GM10266 (cell line): ENCODE results near the gene CYP21A2.
A peak's percentile ranks its signal among the peaks of the same experiment; 100 is the strongest.

Experiments used
- DNase-seq: peaks from one replicate; pipeline ENCODE4 v3.0.0; 2012; ENCODE audit errors: extremely low spot score
- CTCF ChIP-seq: IDR thresholded peaks from 2 replicates; pipeline ENCODE4 v1.5.1; 2012; ENCODE audit warnings: mild to moderate bottlenecking, low read depth; ENCODE audit not compliant: control insufficient read depth, insufficient read depth; ENCODE audit errors: missing control alignments

The CYP21A2 gene

GRCh38 chr6:32085759-32086459 lies 47.7 kb downstream of the CYP21A2 start:
- DNase-seq: no peak
- TF ChIP-seq CTCF: no peak

DNA sequence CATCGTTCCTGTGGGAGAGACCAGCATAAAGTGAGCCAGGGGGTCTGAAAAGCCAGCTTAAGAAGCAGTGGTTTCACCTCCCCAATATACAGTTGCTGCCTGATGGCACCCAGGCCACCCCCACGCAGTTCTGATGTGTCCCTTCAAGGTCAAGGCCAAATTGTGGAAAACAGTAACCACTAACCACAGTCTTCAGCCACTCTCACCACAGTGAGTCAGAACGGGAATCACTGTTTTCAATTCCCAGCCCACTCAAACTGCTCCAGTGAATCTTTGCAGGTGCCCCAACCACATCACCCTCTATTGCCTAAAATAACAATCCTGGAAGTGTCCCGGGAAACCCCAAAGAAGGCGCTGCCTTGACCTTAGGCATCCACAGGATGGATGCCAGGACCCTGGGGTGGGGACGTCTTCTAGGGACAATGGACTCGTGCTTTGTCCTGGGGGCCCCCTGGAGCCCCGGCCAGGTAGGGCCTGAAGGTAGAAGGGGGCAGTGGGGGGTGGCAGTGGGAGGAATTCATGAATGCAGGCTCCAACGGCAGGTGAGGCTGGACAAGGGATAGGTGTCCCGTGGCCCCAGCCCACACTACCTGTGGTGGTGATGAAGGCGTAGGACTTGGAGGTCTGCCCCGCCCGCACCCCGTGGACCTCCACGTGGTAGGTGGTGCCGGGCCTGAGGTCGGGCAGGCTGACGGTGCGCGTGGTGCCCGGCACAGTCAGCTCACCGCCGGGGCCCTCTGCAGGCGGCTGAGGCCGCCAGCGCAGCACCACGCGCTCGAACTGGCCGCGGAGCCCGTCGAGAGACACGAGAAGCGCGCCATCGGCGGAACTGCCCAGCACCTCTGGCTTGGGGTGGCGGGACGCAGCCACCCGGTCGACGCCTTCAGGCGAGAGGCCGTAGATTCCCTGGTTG lies 48.7 kb downstream of the CYP21A2 start:
- TF ChIP-seq CTCF: peak; percentile 22
- peak; percentile 79 for DNase-seq

GRCh38 chr6:32087574-32088486 lies 49.6 kb downstream of the CYP21A2 start:
- peak; percentile 87 for DNase-seq
- peak; percentile 74 for TF ChIP-seq CTCF

DNA sequence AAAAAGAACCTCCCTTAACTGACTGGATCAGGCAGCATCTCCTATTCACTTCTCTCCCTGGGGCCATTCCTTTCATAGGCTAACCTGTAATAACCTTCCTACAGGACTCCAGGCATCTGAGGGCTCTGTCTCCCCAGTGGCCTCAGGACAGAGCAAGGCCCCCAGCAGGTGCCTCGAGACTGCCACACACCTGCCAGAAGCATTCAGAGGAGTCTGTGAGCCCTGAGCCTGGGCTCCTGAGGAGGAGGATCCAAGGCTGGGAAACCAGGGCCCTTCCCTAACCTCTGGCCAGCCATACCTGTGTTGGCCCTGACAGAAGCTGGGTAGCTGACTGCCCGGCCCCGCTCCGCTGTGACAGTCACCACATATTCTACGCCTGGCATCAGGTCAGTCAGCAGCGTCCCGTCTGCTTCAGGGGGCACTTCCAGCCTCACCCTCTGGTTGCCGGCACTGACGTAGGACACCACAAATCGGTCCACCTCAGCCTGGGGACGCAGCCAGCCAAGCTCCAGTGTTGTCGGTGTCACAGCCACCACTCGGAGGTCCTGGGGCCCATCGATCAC lies 50.4 kb downstream of the CYP21A2 start:
- TF ChIP-seq CTCF: no peak
- no peak for DNase-seq

DNA sequence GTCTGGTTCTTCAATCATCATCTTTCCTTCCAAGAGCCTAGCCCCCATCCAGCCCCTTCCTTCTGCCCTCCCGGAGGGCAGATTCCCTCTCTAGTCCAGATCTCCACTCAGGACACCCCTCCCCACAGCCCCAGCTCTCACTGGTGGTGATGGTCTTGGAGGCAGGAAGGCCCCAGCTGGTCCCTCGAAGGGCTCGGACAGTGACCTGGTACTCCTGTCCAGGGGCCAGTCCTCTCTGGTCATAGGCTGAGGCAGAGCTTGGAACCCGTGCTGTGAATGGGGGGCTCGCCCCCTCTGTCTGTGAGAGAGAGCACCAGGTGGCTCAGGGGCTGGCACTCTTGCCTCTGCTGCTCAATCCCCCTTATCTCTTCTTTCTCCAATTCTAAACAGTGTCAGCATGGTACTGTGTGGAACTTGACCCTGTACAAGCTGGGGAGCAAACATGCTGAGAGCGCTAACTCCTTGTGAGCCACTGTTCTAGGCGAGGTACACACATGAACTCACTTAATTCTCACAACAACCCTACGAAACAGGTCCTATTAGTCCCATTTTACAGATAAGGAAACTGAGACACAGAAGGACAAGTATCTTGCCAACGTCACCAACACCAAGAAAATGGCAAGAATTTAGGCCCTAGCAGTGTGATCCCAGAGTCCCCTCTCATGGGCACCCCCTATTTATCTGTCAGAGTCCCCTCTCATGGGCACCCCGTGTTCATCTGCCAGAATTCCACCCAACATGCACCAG lies 51.0 kb downstream of the CYP21A2 start:
- peak; percentile 15 for DNase-seq
- no peak for TF ChIP-seq CTCF
